Activated T-helper 1 cell treated with Interleukin-2 at 50 U/mL for 16 hours (primary cell): ENCODE results near the gene ALG10.
"Not testable (repeated sequence)": the region's sequence is repeated elsewhere in the genome, so short reads cannot be mapped to it uniquely, and the experiment has no call there.

ENCODE experiments used
- DNase-seq: peaks from one replicate; pipeline ENCODE4 v3.0.0-alpha.2; 2020; ENCODE audit warnings: low read depth

The ALG10 gene

GRCh38 chr12:34022079-34022830, at the start of gene ALG10:
TSS of gene ALG10 (plus strand) at chr12:34022496. CDS start at chr12:34022600, 104 bp downstream.
- DNase-seq = peak; percentile 94

DNA sequence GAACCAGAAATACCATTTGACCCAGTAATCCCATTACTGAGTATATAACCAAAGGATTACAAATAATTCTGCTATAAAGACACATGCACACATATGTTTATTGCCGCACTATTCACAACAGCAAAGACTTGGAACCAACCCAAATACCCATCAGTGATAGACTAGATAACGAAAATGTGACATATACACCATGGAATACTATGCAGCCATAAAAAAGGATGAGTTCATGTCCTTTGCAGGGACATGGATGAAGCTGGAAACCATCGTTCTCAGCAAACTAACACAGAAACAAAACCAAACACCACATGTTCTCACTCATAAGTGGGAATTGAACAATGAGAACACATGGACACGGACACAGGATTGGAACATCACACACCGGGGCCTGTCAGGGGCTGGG, 49.4 kb upstream of the ALG10 start:
- DNase-seq = not testable (repeated sequence)

DNA sequence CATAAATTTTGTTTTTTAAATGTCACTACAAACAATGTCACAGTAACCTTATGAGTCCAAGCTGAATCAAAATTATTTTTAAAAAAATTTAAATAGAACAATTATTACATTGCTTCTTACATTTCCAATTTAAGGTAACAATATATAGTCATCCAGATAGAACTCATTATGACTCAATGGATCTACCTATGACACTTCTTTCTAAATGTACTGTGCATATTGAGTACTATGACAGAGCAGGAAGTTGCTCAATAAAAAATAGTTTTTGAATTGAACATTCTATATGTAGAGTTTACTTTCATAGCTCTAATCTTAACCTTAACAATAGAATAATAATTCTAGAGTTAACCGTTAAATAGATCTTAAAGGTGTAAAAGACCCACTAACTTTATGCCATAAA, 44.4 kb upstream of the ALG10 start:
- no peak for DNase-seq

DNA sequence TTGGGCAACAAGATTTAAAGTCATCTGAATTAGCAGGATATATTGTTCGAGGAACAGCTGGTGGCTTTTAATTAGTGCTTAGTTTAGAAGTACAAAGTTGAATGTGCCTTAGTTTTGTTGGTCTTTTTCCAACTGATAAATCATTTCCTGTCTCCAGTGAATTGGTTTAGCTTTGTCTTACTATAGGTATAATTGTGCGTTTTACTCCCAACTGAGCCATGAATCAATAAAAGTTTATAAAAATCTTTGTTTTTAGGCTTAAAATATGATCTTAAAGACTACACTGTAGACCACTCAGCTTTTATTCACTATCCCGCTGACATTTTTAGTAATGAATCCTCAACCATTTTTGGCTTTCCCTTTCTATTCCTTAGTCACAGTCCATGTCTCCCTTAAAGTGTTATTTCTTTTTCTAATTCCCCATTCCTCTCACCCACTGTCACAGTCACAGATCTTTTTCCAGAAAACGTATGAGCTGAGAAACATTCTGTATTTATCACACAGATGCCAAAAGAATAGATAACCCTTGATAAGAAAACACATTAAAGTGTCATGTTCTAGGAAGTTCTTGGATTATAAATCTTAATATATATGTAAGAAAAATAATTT, 34.0 kb upstream of the ALG10 start:
- no peak for DNase-seq

GRCh38 chr12:33988913-33989312, 33.4 kb upstream of the ALG10 start:
- no peak for DNase-seq

GRCh38 chr12:33994857-33995808, 27.2 kb upstream of the ALG10 start:
- DNase-seq = no peak

GRCh38 chr12:34008835-34009234, 13.5 kb upstream of the ALG10 start:
- not testable (repeated sequence) for DNase-seq

GRCh38 chr12:34016361-34016760, 5.9 kb upstream of the ALG10 start:
- no peak for DNase-seq

DNA sequence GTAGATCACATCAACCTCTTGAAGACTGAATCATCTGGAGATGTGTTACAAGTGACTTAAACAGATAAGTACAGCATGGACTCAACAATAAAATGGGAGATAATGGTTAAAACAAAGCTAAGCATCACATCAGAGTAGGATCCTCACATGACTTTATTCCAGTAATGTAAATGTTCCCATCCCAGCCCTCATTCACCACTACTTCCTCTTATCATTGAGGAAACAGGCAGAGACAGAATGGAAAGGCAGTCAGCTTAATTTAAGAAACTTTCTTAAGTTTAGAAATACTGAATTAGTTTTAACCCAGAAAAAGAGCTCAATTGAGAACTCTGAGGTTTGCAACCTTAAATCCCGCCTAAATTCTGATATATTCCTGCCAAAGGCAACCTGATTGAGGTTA, 1.2 kb upstream of the ALG10 start:
- DNase-seq = no peak

DNA sequence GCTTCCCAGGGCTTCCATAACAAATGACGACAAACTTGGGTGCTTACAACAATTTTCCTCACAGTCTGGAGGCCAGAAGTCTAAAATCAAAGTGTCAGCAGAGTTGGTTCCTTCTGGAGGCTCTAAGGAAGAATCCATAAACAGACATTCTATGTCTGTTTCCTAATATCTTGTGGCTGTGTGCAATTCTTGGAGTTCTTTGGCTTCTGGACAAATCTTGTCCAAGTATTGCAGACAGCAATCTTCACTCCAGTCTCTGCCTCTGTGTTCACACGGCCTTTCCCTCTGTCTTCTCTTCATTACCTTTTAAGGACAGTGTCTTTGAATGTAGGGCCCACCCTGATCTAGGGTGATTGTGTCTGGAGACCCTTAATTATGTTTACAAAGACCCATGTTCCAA, 5.4 kb downstream of the ALG10 start:
- DNase-seq = not testable (repeated sequence)

DNA sequence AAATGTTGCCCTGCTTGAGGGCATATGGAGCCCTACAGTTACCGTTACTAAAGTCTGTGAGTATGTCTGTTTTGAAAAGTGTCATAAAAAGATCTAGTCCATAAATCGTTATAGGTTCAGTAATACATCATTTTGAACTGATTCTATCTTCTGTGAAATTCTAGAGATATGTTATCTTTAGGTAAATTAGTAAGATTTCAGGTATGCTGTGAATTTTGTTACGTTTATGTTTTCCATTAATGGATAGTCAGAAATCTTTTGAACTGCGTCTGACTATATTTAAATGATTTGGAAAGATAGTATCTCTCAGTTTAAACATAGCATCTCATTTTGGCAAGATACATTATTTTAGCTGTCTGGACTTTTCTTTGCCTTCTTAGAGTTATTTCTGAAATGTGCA, 8.3 kb downstream of the ALG10 start:
- no peak for DNase-seq

DNA sequence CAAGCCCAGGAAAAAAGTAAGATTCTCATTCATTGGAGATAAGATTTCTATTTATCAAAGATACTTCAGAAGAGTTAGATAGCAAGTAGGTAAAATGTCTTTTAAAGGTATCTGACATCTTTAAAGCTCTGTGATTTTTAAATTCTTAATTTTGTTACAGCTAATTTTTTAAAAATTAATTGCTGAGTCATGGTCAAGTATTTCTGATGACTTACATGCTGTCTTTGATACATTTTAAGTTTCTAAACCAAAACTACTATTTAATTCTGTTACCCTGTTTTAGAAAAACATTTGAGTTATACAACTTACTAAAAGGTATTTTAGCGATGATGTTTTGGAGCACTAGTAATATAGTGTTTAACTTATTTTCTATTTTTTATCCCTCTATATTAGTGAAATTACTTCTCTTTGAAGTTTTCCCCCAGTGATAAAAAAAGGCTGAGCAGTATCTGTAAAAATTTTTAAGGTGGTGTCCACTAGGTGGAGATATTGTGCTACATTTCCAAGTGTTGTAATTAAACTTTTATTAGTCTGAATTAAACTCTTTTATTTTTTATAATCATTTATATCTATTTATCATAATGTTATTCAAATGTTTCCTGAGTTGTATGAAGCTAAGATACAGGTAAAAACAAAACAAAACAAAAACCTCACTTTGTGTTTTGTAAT, 11.5 kb downstream of the ALG10 start:
- DNase-seq = no peak

DNA sequence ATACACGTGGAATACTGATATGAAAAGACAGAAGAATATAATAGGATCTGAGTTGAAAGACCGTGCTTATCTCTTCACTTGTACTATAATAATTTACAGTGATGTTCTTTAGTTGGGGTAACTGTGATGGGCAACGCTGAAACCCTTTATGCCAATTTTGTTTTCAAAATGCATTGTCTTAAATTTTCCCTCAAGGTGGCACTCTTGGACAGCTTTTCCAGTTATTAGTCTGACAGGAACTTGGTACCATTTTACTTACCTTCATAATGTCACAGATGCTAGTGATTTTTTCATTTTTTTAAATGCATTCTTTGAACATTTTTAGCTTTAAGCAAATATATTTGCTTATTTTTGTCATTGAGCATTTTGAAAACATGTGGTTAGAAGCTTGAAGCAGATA, 16.1 kb downstream of the ALG10 start:
- DNase-seq = not testable (repeated sequence)

- no peak for DNase-seq
Measured at GRCh38 chr12:34046570-34046969, 24.3 kb downstream of the ALG10 start.

- not testable (repeated sequence) for DNase-seq
Measured at GRCh38 chr12:34047855-34048254, 25.6 kb downstream of the ALG10 start.

DNA sequence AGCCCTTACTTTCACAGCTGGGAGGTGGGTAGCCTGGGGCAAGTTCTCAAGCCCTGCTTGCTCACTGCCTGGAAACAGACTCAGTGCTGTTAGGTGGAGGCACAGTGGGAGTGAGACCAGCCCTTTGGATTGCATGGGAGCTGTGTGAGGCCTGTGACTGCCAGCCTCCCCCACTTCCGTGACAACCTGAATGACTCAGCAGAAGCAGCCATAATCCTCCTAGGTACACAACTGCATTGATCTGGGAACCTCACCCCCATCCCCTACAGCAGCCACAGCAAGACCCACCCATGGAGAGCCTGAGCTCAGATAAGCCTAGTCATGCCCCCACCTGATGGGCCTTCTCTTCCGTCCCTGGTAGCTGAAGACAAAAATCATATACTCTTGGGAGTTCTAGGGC, 26.4 kb downstream of the ALG10 start:
- DNase-seq = no peak

- DNase-seq = no peak
Measured at GRCh38 chr12:34051486-34051885, 29.2 kb downstream of the ALG10 start.

DNA sequence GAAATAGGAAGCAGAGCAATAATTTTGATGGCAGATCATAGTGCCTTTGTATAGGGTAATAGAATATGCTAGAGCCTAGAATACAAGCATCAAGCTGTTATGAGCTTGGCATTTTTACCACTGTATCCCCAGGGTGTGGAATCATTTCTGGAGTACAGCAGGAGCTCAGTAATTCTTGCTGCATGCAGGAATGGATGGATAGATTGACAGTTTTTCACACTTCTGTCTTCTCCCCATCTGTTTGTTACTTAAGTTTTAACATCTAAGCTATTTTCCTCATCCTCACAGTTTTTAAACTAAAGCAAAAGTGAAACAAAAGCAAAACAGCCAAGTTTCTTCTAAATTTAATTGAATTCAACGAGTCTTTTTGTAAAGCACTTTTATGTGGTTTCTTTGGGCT, 32.6 kb downstream of the ALG10 start:
- DNase-seq = no peak
